Measurements from ENCODE around the gene GP1BB. TPM values are rescaled to one million over a fixed set of nuclear protein-coding genes. Genes with fewer than 3 reads are reported as not detected.
A peak's percentile ranks its signal among the peaks of the same experiment; 100 is the strongest.
"Not testable (repeated sequence)": the region's sequence is repeated elsewhere in the genome, so short reads cannot be mapped to it uniquely, and the experiment has no call there.

GP1BB gene
- total RNA-seq, 2 donors from 2014 or later = not detected

DNA sequence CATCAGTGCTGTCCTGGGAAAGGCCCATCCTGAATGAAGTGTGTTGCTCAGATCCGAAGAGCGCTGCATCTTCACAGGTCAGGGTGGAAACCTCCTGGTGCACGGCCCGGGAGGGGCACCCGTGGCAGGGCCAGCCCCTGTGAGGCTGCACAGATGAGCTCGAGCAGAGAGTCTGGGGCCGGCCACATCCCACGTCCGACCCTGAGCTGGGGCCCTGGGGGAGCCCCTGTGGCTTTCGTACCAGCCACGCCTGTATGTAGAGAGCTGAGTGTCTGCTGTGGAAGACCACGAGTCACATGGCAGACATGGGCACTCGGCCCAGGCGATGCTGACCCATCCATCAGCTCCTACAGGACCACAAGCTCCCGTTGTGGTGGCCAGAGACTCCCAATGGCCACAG lies 33.9 kb upstream of the GP1BB start:
- Mint-ChIP-seq H3K27ac (no peak overlapping the region), H3K36me3 (no peaks in the 10 kb centered on the region), H3K9me3 (no peaks in the 10 kb centered on the region)
- ATAC-seq (peak in 1 of 2 donors; percentile 29), DNase-seq (ENCODE audit: low spot score in 2 of 2) (no peak)

DNA sequence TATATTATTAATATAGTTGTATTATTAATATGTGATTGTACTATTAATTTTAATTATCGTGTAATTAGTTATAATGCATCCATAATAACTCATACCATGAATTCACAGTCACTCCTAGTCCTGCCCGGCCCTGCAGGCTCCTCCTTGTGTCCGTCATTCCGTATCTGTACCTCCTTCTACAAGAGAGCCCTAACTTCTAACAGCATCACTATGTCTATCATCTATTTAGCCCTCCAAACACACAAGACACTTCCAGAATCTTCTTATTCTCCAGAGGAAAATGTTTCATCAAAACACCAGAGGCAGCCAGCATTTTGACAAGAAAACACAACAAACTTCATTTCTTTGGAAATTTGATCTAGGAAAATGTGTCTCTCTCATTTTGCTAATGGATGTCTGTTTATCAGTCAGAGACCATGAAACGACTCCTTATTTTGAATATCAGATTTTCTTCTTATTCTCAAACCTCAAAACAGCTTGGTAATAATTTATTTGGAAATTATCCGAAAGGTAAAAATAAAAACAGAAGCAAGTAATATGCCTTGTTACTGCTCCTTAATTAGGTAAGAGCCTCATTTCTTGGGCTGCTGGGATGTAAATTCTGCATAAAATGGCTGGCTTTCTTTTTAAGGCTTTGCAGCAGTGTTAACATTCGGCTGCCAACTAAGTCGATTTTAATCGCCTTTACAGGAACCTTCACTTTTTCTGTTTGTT lies 32.2 kb upstream of the GP1BB start:
- no peak for DNase-seq (ENCODE audit: low spot score in 2 of 2)
- no peaks in the 10 kb centered on the region for H3K9me3 Mint-ChIP-seq

DNA sequence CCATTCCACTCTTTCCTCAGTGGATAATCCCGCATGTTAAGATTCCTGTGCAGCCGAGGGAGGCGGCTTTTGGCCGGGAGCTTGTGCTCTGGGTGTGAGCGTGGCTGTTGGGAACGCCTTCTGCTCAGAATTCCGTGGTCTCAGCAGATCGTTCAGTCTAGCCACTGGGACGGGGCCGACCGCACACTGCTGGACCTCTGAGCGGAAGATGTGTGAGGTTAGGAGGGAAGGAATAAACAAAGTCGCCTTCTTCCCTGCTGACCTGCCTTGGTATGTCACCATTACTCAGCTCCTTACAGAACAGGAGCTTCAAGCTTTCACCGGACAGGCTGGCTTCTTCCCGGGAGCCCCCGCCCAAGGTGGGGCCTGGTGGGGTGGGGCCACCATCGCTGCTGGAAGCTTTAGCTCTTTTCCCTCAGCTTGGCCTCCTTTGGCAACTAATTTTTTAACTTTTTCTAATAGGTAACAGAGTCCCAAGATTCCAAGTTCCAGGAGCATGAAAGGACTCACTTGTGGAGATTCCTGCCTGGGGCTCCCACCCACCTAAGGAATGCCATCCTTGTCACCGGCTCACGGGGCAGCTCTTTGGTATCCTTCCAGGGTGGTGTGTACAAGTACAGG lies 31.5 kb upstream of the GP1BB start:
- no peaks in the 10 kb centered on the region for H3K9me3 Mint-ChIP-seq
- no peak for ATAC-seq
- DNase-seq (ENCODE audit: low spot score in 2 of 2) = no peak
- H3K27ac Mint-ChIP-seq = no peak overlapping the region
- H3K36me3 Mint-ChIP-seq = no peaks in the 10 kb centered on the region

More for the DNA sequence above, 32.2 kb upstream of the GP1BB start:
- no peak overlapping the region for H3K27ac Mint-ChIP-seq
- H3K36me3 Mint-ChIP-seq = no peaks in the 10 kb centered on the region
- no peak for ATAC-seq

DNA sequence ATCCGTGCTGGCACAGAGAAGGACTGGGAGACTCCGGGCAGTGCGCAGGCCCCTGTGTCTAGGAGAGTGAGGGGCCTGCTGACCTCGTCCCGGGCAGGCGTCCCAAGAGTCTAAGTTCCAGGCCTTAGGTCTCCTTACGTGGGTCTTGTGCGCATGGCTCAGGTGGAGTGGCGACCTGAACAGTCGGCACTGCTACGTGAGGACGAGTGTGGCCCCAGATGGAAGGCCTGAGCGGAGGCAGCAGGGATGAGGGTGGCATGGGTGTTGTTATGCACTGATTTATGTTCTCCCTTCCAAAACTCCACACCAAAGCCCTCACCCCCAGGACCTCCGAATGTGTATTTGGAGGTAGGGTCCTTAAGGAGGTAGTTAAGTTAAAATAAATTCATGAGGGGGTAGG lies 29.8 kb upstream of the GP1BB start:
- no peak for DNase-seq (ENCODE audit: low spot score in 2 of 2)
- H3K27ac Mint-ChIP-seq = no peak overlapping the region
- H3K9me3 Mint-ChIP-seq = no peaks in the 10 kb centered on the region
- ATAC-seq = no peak
- H3K36me3 Mint-ChIP-seq = no peaks in the 10 kb centered on the region

DNA sequence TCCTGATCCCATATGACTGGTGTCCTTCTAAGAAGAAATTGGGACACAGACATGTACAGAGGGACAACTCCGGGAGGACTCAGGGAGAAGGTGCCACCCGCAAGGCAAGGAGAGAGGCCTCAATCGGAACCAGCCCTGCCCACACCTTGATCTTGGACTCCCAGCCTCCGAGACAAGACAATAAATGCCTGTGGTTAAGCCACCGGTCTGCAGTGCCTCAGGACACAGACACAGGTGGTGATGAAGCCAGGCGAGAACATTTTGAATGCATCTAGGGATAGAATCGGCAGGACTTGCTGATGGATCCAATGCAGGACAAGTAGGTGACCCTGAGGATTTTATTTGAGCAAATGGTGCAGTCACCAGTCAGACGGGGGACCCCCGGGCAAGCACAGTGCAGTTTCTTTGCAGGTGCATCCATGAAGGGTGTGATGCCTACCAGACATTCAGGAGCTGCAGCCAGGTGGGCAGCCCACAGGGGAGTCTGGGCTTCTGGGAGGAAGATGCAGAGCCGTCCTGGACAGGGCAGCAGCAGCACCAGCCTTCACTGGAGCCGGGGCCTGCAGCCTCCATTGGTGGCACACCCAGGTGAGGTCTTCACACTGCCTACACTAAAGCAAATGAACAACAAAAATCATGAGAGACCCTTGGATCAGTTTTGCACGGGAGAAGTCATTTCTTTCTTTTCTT lies 29.2 kb upstream of the GP1BB start:
- DNase-seq (ENCODE audit: low spot score in 2 of 2) (no peak), ATAC-seq (no peak)
- H3K36me3 Mint-ChIP-seq = no peaks in the 10 kb centered on the region
- no peak overlapping the region for H3K27ac Mint-ChIP-seq
- H3K9me3 Mint-ChIP-seq = no peaks in the 10 kb centered on the region

DNA sequence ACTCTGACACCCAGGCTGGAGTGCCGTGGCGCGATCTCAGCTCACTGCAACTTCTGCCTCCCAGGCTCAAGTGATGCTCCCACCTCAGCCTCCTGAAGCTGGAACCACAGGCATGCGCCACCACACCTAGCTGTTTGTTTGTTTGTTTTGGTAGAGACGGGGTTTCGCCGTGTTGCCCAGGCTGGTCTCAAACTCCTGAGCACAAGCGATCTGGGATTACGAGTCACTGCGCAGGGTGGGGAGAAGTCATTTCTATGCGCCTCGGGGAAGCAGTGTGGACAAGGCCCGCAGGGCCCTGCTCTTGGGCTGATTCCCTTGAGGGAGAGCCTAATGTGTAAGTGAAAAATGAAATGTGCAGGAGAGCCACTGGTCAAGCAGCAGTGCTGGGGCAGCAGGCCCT lies 28.6 kb upstream of the GP1BB start:
- Mint-ChIP-seq H3K27ac (no peak overlapping the region), H3K9me3 (no peaks in the 10 kb centered on the region), H3K36me3 (no peaks in the 10 kb centered on the region)
- no peak for DNase-seq (ENCODE audit: low spot score in 2 of 2)
- no peak for ATAC-seq

DNA sequence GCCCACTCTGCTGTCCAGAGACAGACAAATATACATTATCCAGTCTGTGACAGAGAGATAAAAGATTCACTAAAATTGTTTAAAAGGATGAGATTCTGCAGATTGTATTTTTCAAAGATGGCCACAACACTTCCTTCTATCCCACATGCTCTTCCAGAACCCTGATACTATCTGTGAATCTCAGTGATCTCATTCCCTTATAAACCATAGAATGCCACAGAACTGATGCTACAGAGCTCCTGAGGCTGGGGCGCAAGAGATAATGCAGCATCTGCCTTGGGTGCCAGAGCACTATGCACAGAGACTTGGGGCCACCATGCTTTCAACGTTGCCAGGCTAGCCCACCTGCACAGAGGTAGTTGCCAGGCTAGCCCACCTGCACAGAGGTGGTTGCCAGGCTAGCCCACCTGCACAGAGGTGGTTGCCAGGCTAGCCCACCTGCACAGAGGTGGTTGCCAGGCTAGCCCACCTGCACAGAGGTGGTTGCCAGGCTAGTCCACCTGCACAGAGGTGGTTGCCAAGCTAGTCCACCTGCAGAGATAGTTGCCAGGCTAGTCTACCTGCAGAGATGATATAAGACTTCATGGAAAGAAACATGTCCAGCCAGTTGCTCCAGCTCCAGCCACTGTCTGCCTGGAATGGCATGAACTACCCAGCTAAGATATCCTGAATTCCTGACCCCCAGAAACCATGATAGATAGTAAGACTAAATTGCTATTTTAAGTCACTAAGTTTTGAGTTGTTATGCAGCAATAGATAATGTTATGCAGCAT lies 26.6 kb upstream of the GP1BB start:
- Mint-ChIP-seq H3K27ac (no peak overlapping the region), H3K9me3 (no peaks in the 10 kb centered on the region), H3K36me3 (no peaks in the 10 kb centered on the region)
- ATAC-seq = no peak
- no peak for DNase-seq (ENCODE audit: low spot score in 2 of 2)

DNA sequence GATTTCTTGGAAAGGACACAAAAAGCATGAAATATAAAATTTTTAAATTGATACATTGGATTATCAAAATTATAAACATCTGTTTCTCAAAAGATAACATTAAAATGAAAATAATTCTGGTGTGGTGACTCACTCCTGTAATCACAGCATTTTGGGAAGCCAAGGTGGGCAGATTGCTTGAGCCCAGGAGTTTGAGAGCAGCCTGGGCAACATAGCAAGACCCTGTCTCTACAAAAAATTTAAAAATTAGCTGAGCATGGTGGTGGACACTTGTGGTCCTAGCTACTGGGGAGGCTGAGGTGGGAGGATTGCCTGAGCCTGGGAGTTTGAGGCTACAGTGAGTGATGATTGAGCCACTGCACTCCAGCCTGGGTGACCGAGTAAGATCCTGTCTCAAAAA lies 25.5 kb upstream of the GP1BB start:
- H3K9me3 Mint-ChIP-seq; H3K36me3 Mint-ChIP-seq; DNase-seq (ENCODE audit: low spot score in 2 of 2); H3K27ac Mint-ChIP-seq; ATAC-seq: not testable (repeated sequence)

DNA sequence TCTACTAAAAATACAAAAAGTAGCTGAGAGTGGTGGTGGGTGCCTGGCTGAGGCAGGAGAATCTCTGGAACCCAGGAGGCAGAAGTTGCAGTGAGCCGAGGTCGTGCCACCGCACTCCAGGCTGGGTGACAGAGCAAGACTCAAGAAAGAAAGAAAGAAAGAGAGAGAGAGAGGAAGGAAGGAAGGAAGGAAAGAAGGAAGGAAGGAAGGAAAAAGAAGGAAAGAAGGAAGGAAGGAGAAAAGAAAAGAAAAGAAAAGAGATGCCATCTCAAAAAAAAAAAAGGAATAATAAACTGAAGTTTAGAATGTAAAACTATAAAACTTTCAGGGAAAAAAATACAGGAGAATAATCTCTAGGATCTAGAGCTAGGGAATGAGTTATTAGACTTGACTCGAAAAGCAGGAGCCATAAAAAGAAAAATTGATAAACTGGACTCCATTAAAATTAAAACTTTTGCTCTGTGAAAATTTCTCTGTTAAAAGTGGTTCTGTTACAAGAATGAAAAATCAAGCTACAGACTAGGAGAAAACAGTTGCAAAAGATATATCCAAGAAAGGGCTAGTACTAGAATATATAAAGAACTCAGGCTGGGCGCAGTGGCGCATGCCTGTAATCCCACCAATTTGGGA lies 22.4 kb upstream of the GP1BB start:
- Mint-ChIP-seq H3K27ac (no peak overlapping the region), H3K36me3 (no peaks in the 10 kb centered on the region), H3K9me3 (no peaks in the 10 kb centered on the region)
- DNase-seq (ENCODE audit: low spot score in 2 of 2) = no peak
- no peak for ATAC-seq

DNA sequence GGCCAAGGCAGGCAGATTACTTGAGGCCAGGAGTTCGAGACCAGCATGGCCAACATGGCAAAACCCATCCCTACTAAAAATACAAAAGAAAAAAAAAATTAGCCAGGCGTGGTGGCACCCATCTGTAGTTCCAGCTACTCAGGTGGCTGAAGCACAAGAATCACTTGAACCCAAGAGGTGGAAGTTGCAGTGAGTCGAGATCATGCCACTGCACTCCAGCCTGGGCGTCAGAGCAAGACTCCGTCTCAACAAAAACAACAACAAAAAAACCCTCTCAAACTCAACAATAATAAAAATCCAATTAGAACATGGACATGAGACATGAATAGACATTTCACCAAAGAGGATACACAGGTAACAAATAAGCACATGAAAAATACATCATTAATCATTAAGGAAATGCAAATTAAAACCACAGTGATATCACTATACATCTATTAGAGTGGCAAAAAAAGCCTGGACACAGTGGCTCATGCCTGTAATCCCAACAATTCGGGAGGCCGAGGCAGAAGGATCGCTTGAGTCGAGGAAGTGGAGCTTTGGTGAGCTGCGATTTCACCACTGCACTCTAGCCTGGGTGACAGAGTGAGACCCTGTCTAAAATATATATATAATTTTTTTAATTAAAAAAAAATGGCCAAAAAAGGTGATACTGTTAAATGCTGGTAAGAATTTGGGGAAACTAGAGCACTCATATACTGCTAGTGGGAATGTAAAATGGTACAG lies 21.8 kb upstream of the GP1BB start:
- Mint-ChIP-seq H3K36me3 (no peaks in the 10 kb centered on the region), H3K9me3 (no peaks in the 10 kb centered on the region), H3K27ac (no peak overlapping the region)
- DNase-seq (ENCODE audit: low spot score in 2 of 2) (no peak), ATAC-seq (no peak)

DNA sequence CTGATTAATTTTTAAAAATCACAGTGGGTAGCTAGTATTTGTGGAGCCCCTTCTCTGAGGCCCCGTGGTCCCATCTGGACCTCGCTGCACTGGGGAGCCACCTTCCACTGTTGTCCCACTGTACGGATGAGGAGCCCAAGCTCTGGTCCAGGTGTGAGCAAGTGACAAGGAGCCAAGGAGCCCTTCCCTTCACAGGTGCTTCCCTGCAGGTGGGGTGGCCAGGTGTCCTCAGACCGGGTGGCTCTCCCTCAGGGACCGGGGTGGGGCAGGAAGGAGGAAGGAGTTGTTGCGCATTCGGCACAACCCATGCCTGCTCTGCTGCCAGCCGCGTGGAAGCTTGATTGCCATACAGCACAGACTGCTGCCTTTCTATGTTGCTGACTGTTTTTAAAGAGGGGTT lies 19.5 kb upstream of the GP1BB start:
- no peak overlapping the region for H3K27ac Mint-ChIP-seq
- DNase-seq (ENCODE audit: low spot score in 2 of 2) (no peak), ATAC-seq (no peak)
- H3K9me3 Mint-ChIP-seq = no peaks in the 10 kb centered on the region
- H3K36me3 Mint-ChIP-seq = no peaks in the 10 kb centered on the region

DNA sequence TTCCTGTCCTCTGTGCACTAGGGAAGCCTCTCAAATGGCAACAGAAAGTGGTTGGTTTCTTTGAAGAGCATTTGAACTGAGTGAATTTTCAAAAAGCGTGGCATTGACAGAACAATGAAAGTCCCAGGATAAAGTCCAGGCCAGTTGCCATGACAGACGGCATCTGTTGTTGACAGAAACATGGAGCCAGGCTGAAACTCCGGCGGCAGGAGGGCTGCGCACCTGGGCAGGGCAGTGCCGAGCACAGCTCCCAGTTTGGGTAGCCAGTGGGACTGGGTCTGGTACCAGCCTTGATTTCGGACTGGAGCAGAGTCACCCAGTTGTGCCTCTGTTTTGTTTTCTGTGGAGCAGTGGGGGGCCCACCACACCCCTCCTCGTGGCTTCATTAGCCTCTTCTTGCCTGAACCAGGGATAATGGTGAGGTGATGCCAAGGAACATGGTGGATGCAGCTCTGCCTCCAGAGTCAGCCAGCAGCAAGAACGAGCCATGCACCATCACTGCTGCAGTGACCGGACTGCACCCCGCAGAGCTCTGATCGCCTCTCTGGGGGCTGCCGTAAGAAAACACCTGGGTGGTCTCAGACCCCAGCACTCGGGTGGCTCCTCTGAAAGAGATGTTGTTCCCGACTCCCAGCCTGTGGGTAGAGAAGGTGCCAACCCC lies 18.9 kb upstream of the GP1BB start:
- DNase-seq (ENCODE audit: low spot score in 2 of 2) (no peak), ATAC-seq (no peak)
- Mint-ChIP-seq H3K27ac (no peak overlapping the region), H3K36me3 (no peaks in the 10 kb centered on the region), H3K9me3 (no peaks in the 10 kb centered on the region)

DNA sequence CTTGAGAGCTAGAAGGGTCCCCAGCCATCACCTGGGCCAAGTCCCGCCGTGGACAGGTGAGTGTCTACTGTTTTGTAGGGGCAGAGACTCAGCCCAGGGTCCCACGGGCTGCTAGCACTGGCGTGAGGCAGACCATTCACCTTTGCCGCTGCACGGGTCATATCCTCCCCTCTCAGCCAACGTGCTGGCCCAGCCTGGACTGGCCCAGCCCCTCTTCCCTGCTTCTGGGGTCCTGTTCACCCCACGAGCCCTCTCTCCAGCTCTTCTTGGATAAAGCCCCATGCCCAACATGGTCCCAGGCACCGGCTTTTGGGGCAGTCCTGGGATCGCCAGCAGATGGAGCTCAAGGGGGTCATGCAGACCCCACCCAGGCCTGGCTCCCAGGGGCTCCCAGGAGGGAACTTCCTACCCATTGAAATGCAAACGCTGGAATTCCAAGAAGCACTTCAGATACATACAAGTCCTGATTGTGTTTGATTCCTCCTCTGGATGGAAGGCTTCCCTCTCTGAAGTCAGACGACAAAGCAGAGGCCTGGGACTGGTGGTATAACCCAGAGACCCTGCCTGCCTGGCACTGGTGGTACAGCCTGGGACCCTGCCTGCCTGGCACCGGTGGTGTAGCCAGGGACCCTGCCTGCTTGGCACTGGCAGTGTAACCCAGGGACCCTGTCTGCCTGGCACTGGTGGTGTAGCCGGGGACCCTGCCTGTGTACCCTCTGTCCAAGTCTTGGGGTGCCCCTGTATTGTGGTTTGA lies 18.0 kb upstream of the GP1BB start:
- no peak overlapping the region for H3K27ac Mint-ChIP-seq
- H3K9me3 Mint-ChIP-seq = no peaks in the 10 kb centered on the region
- no peak for DNase-seq (ENCODE audit: low spot score in 2 of 2)
- no peaks in the 10 kb centered on the region for H3K36me3 Mint-ChIP-seq
- ATAC-seq = no peak

DNA sequence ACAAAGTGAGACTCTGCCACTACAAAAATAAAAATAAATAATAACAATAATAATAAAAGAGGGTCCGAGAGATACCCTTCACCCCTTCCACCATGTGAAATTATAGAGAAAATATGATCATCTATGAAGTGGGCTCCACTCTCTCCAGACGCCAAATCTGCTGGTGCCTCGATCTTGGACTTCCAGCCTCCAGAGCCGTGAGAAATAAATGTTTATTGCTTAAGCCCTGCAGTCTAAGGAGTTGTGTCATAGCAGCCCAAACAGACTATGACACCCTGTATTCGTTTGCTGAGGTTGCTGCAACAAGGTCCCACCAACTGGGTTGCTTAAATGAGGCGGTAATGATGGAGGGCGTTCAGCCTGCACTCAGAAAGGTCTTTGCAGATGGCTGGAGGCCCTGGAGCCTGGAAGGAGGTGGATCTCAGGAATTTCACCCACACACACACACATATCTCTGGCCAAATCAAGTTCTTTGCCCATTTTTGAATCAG lies 16.6 kb upstream of the GP1BB start:
- DNase-seq (ENCODE audit: low spot score in 2 of 2) (no peak), ATAC-seq (no peak)
- Mint-ChIP-seq H3K27ac (no peak overlapping the region), H3K36me3 (no peaks in the 10 kb centered on the region), H3K9me3 (no peaks in the 10 kb centered on the region)
